ENCODE measurements around the gene ATXN1.
"Not testable (repeated sequence)": the region's sequence is repeated elsewhere in the genome, so short reads cannot be mapped to it uniquely, and the experiment has no call there.

Gene ATXN1

GRCh38 chr6:16282370-16282769 lies 478.9 kb downstream of the ATXN1 start:
- DNase-seq, result no peak

GRCh38 chr6:16279243-16279642 lies 482.0 kb downstream of the ATXN1 start:
- DNase-seq, result no peak

GRCh38 chr6:16278750-16279149 lies 482.5 kb downstream of the ATXN1 start:
- no peak for DNase-seq

- DNase-seq, result no peak
Measured at GRCh38 chr6:16278048-16278724, 483.1 kb downstream of the ATXN1 start.

- DNase-seq, result peak in 1 of 2 donors; percentile 4
Measured at GRCh38 chr6:16277101-16277981, 483.9 kb downstream of the ATXN1 start.

- DNase-seq, result no peak
Measured at GRCh38 chr6:16274885-16275589, 486.2 kb downstream of the ATXN1 start.

- DNase-seq, result no peak
Measured at GRCh38 chr6:16274483-16274882, 486.8 kb downstream of the ATXN1 start.

- DNase-seq, result no peak
Measured at GRCh38 chr6:16273256-16273655, 488.0 kb downstream of the ATXN1 start.

GRCh38 chr6:16272201-16272600 lies 489.1 kb downstream of the ATXN1 start:
- no peak for DNase-seq

- DNase-seq, result no peak
Measured at GRCh38 chr6:16271428-16271827, 489.8 kb downstream of the ATXN1 start.

GRCh38 chr6:16270178-16270794 lies 491.0 kb downstream of the ATXN1 start:
- no peak for DNase-seq

- DNase-seq, result not testable (repeated sequence)
Measured at GRCh38 chr6:16269442-16270070, 491.7 kb downstream of the ATXN1 start.

- no peak for DNase-seq
Measured at GRCh38 chr6:16267428-16268263, 493.6 kb downstream of the ATXN1 start.

GRCh38 chr6:16265351-16266341 lies 495.6 kb downstream of the ATXN1 start:
- no peak for DNase-seq

GRCh38 chr6:16264785-16265184 lies 496.5 kb downstream of the ATXN1 start:
- no peak for DNase-seq

- DNase-seq, result not testable (repeated sequence)
Measured at GRCh38 chr6:16263464-16264099, 497.7 kb downstream of the ATXN1 start.

- DNase-seq, result not testable (repeated sequence)
Measured at GRCh38 chr6:16262773-16263172, 498.5 kb downstream of the ATXN1 start.

GRCh38 chr6:16260602-16261001 lies 500.7 kb downstream of the ATXN1 start:
- not testable (repeated sequence) for DNase-seq

GRCh38 chr6:16259604-16260003 lies 501.7 kb downstream of the ATXN1 start:
- DNase-seq, result not testable (repeated sequence)

GRCh38 chr6:16258709-16259075 lies 502.6 kb downstream of the ATXN1 start:
- DNase-seq, result no peak

All from stimulated activated CD4-positive, alpha-beta T cell treated with anti-CD3 and anti-CD28 coated beads, Interleukin-2, amount 100 ng/mL, for 48 hours (primary cell).